Sigmoid colon (tissue), 7 donors: ENCODE data around the gene F3. TPM values are rescaled to one million over a fixed set of nuclear protein-coding genes. Genes with fewer than 3 reads are reported as not detected.

Experiments
- DNase-seq: peaks from one replicate; pipeline ENCODE4 v3.0.0-alpha.2; 2019
- H3K27ac ChIP-seq, 4 donors: fragments of 200-600 bp; sonication (generic); one replicate each; pipeline ENCODE4 v1.5.1; 2016 to 2019; ENCODE audit warnings: mild to moderate bottlenecking in 1 of 4
- H3K27me3 ChIP-seq, 3 donors: fragments of 200-600 bp; sonication (generic); one replicate each; pipeline ENCODE4 v1.5.1; 2019; ENCODE audit warnings: mild to moderate bottlenecking in 1 of 3
- H3K36me3 ChIP-seq, 4 donors: fragments of 200-600 bp; sonication (generic); one replicate each; pipeline ENCODE4 v1.5.1; 2016 to 2019
- H3K4me1 ChIP-seq, 4 donors: fragments of 200-600 bp; sonication (generic); one replicate each; pipeline ENCODE4 v1.5.1; 2017 to 2019
- H3K4me3 ChIP-seq, 4 donors: fragments of 200-600 bp; sonication (generic); one replicate each; pipeline ENCODE4 v1.5.1; 2017 to 2019; ENCODE audit warnings: mild to moderate bottlenecking in 2 of 4, moderate library complexity in 1 of 4
- H3K9me3 ChIP-seq, 4 donors: fragments of 200-600 bp in 3 of 4; sonication (generic) in 3 of 4; one replicate each; pipeline versions ENCODE4 v1.5.1 to v1.6.1; 2013 to 2019
- EP300 ChIP-seq, 4 donors: sonication (generic); formaldehyde crosslinking; IDR thresholded peaks; one replicate each; pipeline ENCODE4 v1.6.1; 2017; ENCODE audit warnings: antibody characterized with exemption in 4 of 4
- POLR2A ChIP-seq, 2 donors: fragments of 450-650 bp; IDR thresholded peaks; one replicate each; pipeline ENCODE4 v1.6.1; 2016; ENCODE audit warnings: antibody characterized with exemption in 2 of 2, mild to moderate bottlenecking in 2 of 2, moderate library complexity in 2 of 2
- POLR2AphosphoS5 ChIP-seq, 4 donors: sonication (generic); formaldehyde crosslinking; IDR thresholded peaks; one replicate each; pipeline ENCODE4 v1.6.1; 2017; ENCODE audit warnings: antibody characterized with exemption in 4 of 4
- WGBS, 2 donors: extraction: QIAGEN DNeasy Blood & Tissue Kit; methylation state at CpG; one replicate each; pipeline ENCODE4 v1.1.7; 2013; 5-methylcytosine and 5-hydroxymethylcytosine counted together
- intact Hi-C: fragments of 100-400 bp; cut with DNase I; formaldehyde crosslinking; loops from one replicate; pipeline ENCODE4 v1.15.1; 2023
- polyA plus RNA-seq, 3 donors: library from polyadenylated mRNA; stranded (reverse); fragments of 200-250 nt; gene quantifications; one replicate each; pipeline ENCODE4 v1.2.3, GENCODE V29; 2013
- total RNA-seq, 4 donors: library from RNA; depleted of rRNA; stranded (reverse); fragments of >200 nt; gene quantifications; one replicate each; pipeline ENCODE4 v1.1.0, GENCODE V29; 2016
- TF ChIP-seq, protein P1 (sequence below), 4 experiments: fragments of 450-650 bp in 3 of 4; fragments of 200-600 bp in 1 of 4; IDR thresholded peaks; one replicate each; pipeline ENCODE4 v1.5.1; 2016 to 2019; ENCODE audit warnings: antibody characterized with exemption in 4 of 4, mild to moderate bottlenecking in 3 of 4, moderate library complexity in 2 of 4
- donor health status: healthy with polysubstance abuse.
- donor health status: Bipolar disorder and iron deficiency.
- donor health status: healthy.

The F3 gene
- total and polyA plus RNA-seq, 7 donors, result 9.9 to 53.7 (median 19.3) TPM

DNA sequence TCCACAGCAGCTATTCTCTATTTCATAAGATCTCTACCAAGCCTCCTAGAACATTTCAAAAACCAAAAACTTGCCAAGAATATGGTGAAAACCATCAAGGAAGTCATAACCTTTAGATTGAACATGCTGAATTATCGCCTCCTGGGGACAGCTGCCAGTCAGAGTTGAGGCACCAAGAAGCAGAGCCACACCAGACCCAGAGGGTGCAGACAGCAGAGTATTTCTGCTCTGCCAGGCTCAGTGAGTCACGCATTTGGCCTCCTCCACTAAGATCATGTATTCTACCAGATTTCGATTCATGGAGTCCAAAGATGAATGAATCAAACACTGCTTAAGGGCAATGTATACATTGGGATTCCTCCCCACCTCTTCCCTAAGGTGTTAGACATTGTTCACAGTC, 2.1 kb downstream of the F3 start:
- intact Hi-C loops, result no loop called here
- Histone ChIP-seq H3K27me3 (no peaks in the 10 kb centered on the region), H3K4me1 (peaks cover 0 to 35% (median 13%) of the 10 kb centered on the region in 4 donors), H3K4me3 (peak overlapping the region in 2 of 4 donors; percentile 78 to 80), H3K36me3 (peaks cover 0 to 19% (median 4%) of the 10 kb centered on the region in 4 donors), H3K27ac (peak overlapping the region; percentile 18 to 89 (median 54)), H3K9me3 (no peaks in the 10 kb centered on the region)
- TF ChIP-seq, protein P1, sequence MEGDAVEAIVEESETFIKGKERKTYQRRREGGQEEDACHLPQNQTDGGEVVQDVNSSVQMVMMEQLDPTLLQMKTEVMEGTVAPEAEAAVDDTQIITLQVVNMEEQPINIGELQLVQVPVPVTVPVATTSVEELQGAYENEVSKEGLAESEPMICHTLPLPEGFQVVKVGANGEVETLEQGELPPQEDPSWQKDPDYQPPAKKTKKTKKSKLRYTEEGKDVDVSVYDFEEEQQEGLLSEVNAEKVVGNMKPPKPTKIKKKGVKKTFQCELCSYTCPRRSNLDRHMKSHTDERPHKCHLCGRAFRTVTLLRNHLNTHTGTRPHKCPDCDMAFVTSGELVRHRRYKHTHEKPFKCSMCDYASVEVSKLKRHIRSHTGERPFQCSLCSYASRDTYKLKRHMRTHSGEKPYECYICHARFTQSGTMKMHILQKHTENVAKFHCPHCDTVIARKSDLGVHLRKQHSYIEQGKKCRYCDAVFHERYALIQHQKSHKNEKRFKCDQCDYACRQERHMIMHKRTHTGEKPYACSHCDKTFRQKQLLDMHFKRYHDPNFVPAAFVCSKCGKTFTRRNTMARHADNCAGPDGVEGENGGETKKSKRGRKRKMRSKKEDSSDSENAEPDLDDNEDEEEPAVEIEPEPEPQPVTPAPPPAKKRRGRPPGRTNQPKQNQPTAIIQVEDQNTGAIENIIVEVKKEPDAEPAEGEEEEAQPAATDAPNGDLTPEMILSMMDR (IDR thresholded peaks at IDR 0.05), result no peak
- TF ChIP-seq POLR2AphosphoS5 (IDR thresholded peaks at IDR 0.05) (no peak), EP300 (IDR thresholded peaks at IDR 0.05) (no peak), POLR2A (IDR thresholded peaks at IDR 0.05) (no peak)
- DNase-seq, result no peak
- 83 to 84% methylated on average over 3 of the region's 3 CpGs for WGBS, 2 donors

DNA sequence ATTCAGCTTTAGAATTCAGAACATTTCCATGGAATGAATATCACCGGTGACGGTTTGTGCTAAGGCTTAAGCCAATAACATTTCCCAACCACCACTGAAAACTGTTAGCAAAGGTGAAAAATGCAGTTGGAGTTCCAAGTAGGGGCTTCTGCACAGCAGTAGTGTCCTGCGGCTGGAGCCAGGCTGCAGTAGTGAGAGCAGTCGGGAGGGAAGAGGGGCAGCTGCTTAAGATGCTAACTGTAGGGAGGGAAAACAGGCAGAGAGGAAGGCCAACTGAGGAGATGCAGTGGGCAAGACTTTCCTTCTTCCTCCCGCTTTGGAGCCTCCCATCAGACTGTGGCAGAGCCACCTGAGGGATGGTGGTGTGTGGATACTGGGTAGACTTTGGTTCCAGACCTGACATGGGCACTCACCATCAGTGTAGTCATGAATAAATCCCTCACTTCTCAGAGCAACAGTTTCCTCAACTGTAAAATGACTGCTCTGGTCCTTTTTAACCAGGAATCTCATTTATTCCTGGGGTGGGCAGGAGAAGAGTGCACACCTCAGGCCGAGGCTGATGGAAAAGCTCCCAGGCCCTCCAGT, 3.2 kb downstream of the F3 start:
- WGBS, 2 donors, result 81 to 87% methylated on average over 6 of the region's 6 CpGs
- peaks cover 0 to 35% (median 13%) of the 10 kb centered on the region in 4 donors for H3K4me1 ChIP-seq
- no peak for DNase-seq
- peak in 1 of 4 donors; percentile 30 for TF ChIP-seq POLR2AphosphoS5 (IDR thresholded peaks at IDR 0.05)
- TF ChIP-seq EP300 (IDR thresholded peaks at IDR 0.05), result no peak
- H3K4me3 ChIP-seq, result peak overlapping the region in 3 of 4 donors; percentile 5 to 78 (median 8)
- no peaks in the 10 kb centered on the region for H3K27me3 ChIP-seq
- peak overlapping the region in 3 of 4 donors; percentile 21 to 89 (median 87) for H3K27ac ChIP-seq
- H3K9me3 ChIP-seq, result no peaks in the 10 kb centered on the region
- peaks cover 0 to 26% (median 4%) of the 10 kb centered on the region in 4 donors for H3K36me3 ChIP-seq
- intact Hi-C loops, result no loop called here

DNA sequence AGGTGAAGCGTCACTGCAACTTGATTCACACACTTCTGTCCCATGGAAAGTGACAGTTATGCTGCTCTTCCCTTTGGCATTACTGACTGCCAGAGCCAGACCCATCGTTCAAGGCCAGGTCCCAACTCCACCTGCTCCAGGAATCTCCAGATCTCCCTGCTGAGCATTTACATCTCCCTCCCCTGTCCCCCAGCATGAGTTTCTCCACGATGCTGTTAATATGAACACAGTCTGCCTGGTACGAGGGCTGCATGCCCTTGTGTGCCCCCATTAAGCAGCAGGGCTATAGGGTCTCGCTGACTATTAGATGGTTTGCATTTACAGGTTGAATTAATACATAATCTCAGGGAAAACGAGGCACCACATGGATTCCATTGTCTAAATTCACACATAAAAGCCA, 4.3 kb downstream of the F3 start:
- no peak for DNase-seq
- Histone ChIP-seq H3K4me1 (peaks cover 0 to 24% (median 8%) of the 10 kb centered on the region in 4 donors), H3K27me3 (no peaks in the 10 kb centered on the region), H3K27ac (no peak overlapping the region), H3K36me3 (peaks cover 0 to 36% (median 7%) of the 10 kb centered on the region in 4 donors), H3K9me3 (no peaks in the 10 kb centered on the region), H3K4me3 (no peak overlapping the region)
- intact Hi-C loops, result no loop called here
- TF ChIP-seq POLR2AphosphoS5 (IDR thresholded peaks at IDR 0.05) (no peak), POLR2A (IDR thresholded peaks at IDR 0.05) (no peak), EP300 (IDR thresholded peaks at IDR 0.05) (no peak)
- TF ChIP-seq, protein P1 (IDR thresholded peaks at IDR 0.05), result no peak
- 75 to 80% methylated on average over 6 of the region's 6 CpGs for WGBS, 2 donors

DNA sequence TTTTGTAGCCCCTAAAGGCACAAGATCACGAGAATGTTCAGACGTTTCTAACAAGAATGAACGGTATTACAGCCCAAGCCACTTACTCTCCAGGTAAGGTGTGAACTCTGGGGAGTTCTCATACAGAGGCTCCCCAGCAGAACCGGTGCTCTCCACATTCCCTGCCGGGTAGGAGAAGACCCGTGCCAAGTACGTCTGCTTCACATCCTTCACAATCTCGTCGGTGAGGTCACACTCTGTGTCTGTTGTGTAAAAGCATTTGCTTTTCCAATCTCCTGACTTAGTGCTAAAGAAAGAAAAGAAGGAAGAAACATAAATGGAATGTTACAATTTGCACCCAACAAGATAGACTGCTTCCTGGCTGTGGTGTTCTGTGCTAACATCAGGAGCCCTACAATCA, 5.7 kb downstream of the F3 start:
- Histone ChIP-seq H3K4me1 (peaks cover 0 to 20% (median 5%) of the 10 kb centered on the region in 4 donors), H3K27me3 (no peaks in the 10 kb centered on the region), H3K36me3 (peaks cover 3 to 50% (median 8%) of the 10 kb centered on the region in 4 donors), H3K27ac (no peak overlapping the region), H3K4me3 (no peak overlapping the region), H3K9me3 (no peaks in the 10 kb centered on the region)
- 87 to 90% methylated on average over 9 of the region's 9 CpGs for WGBS, 2 donors
- TF ChIP-seq POLR2A (IDR thresholded peaks at IDR 0.05), result no peak
- TF ChIP-seq EP300 (IDR thresholded peaks at IDR 0.05), result no peak
- TF ChIP-seq POLR2AphosphoS5 (IDR thresholded peaks at IDR 0.05), result no peak
- TF ChIP-seq, protein P1 (IDR thresholded peaks at IDR 0.05), result no peak
- no peak for DNase-seq
- intact Hi-C loops, result no loop called here

DNA sequence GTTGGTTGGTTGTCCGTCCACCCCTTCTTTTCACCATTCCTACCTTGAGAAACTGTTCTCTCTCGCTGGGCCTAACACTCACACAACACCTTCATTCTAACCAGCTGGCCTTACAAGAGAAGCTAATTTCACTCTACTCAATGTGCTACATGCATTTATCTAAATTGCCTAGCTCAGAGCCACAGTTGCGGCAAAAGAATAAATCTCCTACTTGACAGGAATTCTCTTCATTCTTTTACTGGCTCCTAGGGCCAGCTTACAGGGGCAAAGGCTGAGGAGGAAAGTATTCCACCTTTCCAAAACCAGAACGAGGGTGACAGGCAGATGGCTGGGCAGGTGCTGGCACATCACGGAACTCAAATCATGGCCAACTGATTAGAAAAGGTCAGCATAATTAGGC, 6.5 kb downstream of the F3 start:
- H3K27ac ChIP-seq, result no peak overlapping the region
- no peaks in the 10 kb centered on the region for H3K9me3 ChIP-seq
- DNase-seq, result no peak
- TF ChIP-seq POLR2A (IDR thresholded peaks at IDR 0.05), result no peak
- TF ChIP-seq EP300 (IDR thresholded peaks at IDR 0.05), result no peak
- TF ChIP-seq, protein P1 (IDR thresholded peaks at IDR 0.05), result no peak
- TF ChIP-seq POLR2AphosphoS5 (IDR thresholded peaks at IDR 0.05), result no peak
- H3K4me1 ChIP-seq, result peaks cover 0 to 20% (median 5%) of the 10 kb centered on the region in 4 donors
- WGBS, 2 donors, result 89 to 93% methylated on average over 5 of the region's 5 CpGs
- no peaks in the 10 kb centered on the region for H3K27me3 ChIP-seq
- no peak overlapping the region for H3K4me3 ChIP-seq
- intact Hi-C loops, result no loop called here
- peaks cover 3 to 58% (median 8%) of the 10 kb centered on the region in 4 donors for H3K36me3 ChIP-seq
